Peyer's patch (tissue), 4 donors: ENCODE data around the gene PRICKLE1.

Source experiments
- POLR2A ChIP-seq, 2 donors: fragments of 450-650 bp; IDR thresholded peaks; one replicate each; pipeline ENCODE4 v1.5.1; 2017; ENCODE audit warnings: antibody characterized with exemption in 2 of 2, mild to moderate bottlenecking in 2 of 2, moderate library complexity in 2 of 2
- TF ChIP-seq, protein P1 (sequence below), 6 experiments: fragments of 450-650 bp in 4 of 6; fragments of 200-600 bp in 2 of 6; sonication (generic) in 1 of 6; IDR thresholded peaks; one replicate each; pipeline ENCODE4 v1.5.1; 2017 to 2019; ENCODE audit warnings: antibody characterized with exemption in 6 of 6, mild to moderate bottlenecking in 3 of 6, moderate library complexity in 1 of 6

- TF ChIP-seq, protein P1, sequence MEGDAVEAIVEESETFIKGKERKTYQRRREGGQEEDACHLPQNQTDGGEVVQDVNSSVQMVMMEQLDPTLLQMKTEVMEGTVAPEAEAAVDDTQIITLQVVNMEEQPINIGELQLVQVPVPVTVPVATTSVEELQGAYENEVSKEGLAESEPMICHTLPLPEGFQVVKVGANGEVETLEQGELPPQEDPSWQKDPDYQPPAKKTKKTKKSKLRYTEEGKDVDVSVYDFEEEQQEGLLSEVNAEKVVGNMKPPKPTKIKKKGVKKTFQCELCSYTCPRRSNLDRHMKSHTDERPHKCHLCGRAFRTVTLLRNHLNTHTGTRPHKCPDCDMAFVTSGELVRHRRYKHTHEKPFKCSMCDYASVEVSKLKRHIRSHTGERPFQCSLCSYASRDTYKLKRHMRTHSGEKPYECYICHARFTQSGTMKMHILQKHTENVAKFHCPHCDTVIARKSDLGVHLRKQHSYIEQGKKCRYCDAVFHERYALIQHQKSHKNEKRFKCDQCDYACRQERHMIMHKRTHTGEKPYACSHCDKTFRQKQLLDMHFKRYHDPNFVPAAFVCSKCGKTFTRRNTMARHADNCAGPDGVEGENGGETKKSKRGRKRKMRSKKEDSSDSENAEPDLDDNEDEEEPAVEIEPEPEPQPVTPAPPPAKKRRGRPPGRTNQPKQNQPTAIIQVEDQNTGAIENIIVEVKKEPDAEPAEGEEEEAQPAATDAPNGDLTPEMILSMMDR (IDR thresholded peaks at IDR 0.05) = no peak
- TF ChIP-seq POLR2A (IDR thresholded peaks at IDR 0.05) = no peak
These were observed 73.0 kb downstream of the PRICKLE1 start for GRCh38 chr12:42516573-42516972.
